Smooth muscle cell (in vitro differentiated cells): ENCODE results near the gene CSF3R. TPM values are rescaled to one million over a fixed set of nuclear protein-coding genes. Genes with fewer than 3 reads are reported as not detected.

Experiments used
- DNase-seq: peaks from one replicate; lab custom pipeline; 2025; ENCODE audit not compliant: unreplicated experiment; lab: John Stamatoyannopoulos, UW
- H2AFZ ChIP-seq: fragments of 200-600 bp; sonication (generic); 2 replicates; pipeline ENCODE4 v1.6.0; 2016; ENCODE audit warnings: antibody characterized with exemption, low read depth, mild to moderate bottlenecking
- H3F3A ChIP-seq: fragments of 200-600 bp; sonication (generic); 2 replicates; pipeline ENCODE4 v1.6.0; 2017; ENCODE audit warnings: antibody characterized with exemption, low read depth
- H3K27ac ChIP-seq: fragments of 200-600 bp; sonication (generic); 2 replicates; pipeline ENCODE4 v1.5.1; 2016; ENCODE audit warnings: low read depth, mild to moderate bottlenecking
- H3K27me3 ChIP-seq: fragments of 200-600 bp; sonication (generic); 2 replicates; pipeline ENCODE4 v1.6.1; 2016; ENCODE audit warnings: low read depth, mild to moderate bottlenecking
- H3K36me3 ChIP-seq: fragments of 200-600 bp; sonication (generic); 2 replicates; pipeline ENCODE4 v1.5.1; 2016; ENCODE audit warnings: low read depth
- H3K4me1 ChIP-seq: fragments of 200-600 bp; sonication (generic); 2 replicates; pipeline ENCODE4 v1.5.1; 2016; ENCODE audit warnings: low read depth
- H3K4me2 ChIP-seq: fragments of 200-600 bp; sonication (generic); 2 replicates; pipeline ENCODE4 v1.6.0; 2016; ENCODE audit warnings: mild to moderate bottlenecking
- H3K4me3 ChIP-seq: fragments of 200-600 bp; sonication (generic); 2 replicates; pipeline ENCODE4 v1.5.1; 2016; ENCODE audit warnings: mild to moderate bottlenecking
- H3K79me2 ChIP-seq: fragments of 200-600 bp; sonication (generic); 2 replicates; pipeline ENCODE4 v1.6.0; 2016; ENCODE audit warnings: low read depth, mild to moderate bottlenecking
- H3K9ac ChIP-seq: fragments of 200-600 bp; sonication (generic); 2 replicates; pipeline ENCODE4 v1.6.0; 2016; ENCODE audit warnings: low read depth
- H3K9me3 ChIP-seq: fragments of 200-600 bp; sonication (generic); replicated peaks from 2 replicates; pipeline ENCODE4 v1.5.1; 2016; ENCODE audit warnings: low read depth
- H4K20me1 ChIP-seq: fragments of 200-600 bp; sonication (generic); 2 replicates; pipeline ENCODE4 v1.6.0; 2016; ENCODE audit warnings: low read depth
- CTCF ChIP-seq: fragments of 200-600 bp; sonication (generic); IDR thresholded peaks from 2 replicates; pipeline ENCODE4 v1.5.1; 2017; ENCODE audit warnings: borderline replicate concordance, mild to moderate bottlenecking, antibody characterized with exemption; ENCODE audit not compliant: insufficient read depth, poor library complexity, severe bottlenecking
- WGBS: methylation state at CpG from one replicate; pipeline ENCODE4 v1.1.7; 2016; ENCODE audit warnings: low lambda C conversion rate; 5-methylcytosine and 5-hydroxymethylcytosine counted together
- polyA plus RNA-seq: library from polyadenylated mRNA; unstranded; fragments of >200 nt; fragmentation: Nextera tagmentation; extraction: Ambion mirVana; gene quantifications from 2 replicates; pipeline ENCODE4 v1.2.1, GENCODE V29; 2016
- total RNA-seq: library from RNA; depleted of rRNA; stranded (reverse); fragments of >200 nt; gene quantifications from 2 replicates; pipeline ENCODE4 v1.2.3, GENCODE V29; 2014

The CSF3R gene
- total and polyA plus RNA-seq, 2 experiments from 2014 or later: 0.46 to 6.7 TPM

GRCh38 chr1:36475910-36476604, 6.7 kb downstream of the CSF3R start:
- Histone ChIP-seq H3F3A (no peaks in the 10 kb centered on the region), H3K79me2 (no peaks in the 10 kb centered on the region), H3K36me3 (no peaks in the 10 kb centered on the region), H3K4me1 (no peaks in the 10 kb centered on the region), H3K4me2 (no peak overlapping the region), H3K9me3 (no peaks in the 10 kb centered on the region), H3K9ac (no peak overlapping the region), H4K20me1 (no peaks in the 10 kb centered on the region), H2AFZ (no peak overlapping the region), H3K27me3 (no peaks in the 10 kb centered on the region), H3K27ac (no peak overlapping the region), H3K4me3 (no peak overlapping the region)
- WGBS: 88% methylated on average over 7 of the region's 7 CpGs
- no peak for TF ChIP-seq CTCF
- no peak for DNase-seq

GRCh38 chr1:36475341-36475740, 7.4 kb downstream of the CSF3R start:
- H3F3A ChIP-seq: no peaks in the 10 kb centered on the region
- H4K20me1 ChIP-seq: no peaks in the 10 kb centered on the region
- no peaks in the 10 kb centered on the region for H3K27me3 ChIP-seq
- no peaks in the 10 kb centered on the region for H3K36me3 ChIP-seq
- H3K4me3 ChIP-seq: no peak overlapping the region
- H3K4me2 ChIP-seq: no peak overlapping the region
- H3K27ac ChIP-seq: no peak overlapping the region
- no peaks in the 10 kb centered on the region for H3K79me2 ChIP-seq
- no peak overlapping the region for H2AFZ ChIP-seq
- no peak for DNase-seq
- TF ChIP-seq CTCF: no peak
- no peak overlapping the region for H3K9ac ChIP-seq
- H3K9me3 ChIP-seq: no peaks in the 10 kb centered on the region
- H3K4me1 ChIP-seq: no peaks in the 10 kb centered on the region
- WGBS: 80% methylated on average over 9 of the region's 9 CpGs

GRCh38 chr1:36472656-36473055, 10.1 kb downstream of the CSF3R start:
- Histone ChIP-seq H3K79me2 (no peaks in the 10 kb centered on the region), H4K20me1 (no peaks in the 10 kb centered on the region), H3K36me3 (no peaks in the 10 kb centered on the region), H3K4me2 (no peak overlapping the region), H3K4me3 (no peak overlapping the region), H2AFZ (no peak overlapping the region), H3K9ac (no peak overlapping the region), H3K27me3 (no peaks in the 10 kb centered on the region), H3K27ac (no peak overlapping the region), H3K9me3 (no peaks in the 10 kb centered on the region), H3F3A (no peaks in the 10 kb centered on the region), H3K4me1 (no peaks in the 10 kb centered on the region)
- 87% methylated on average over 6 of the region's 6 CpGs for WGBS
- TF ChIP-seq CTCF: no peak
- DNase-seq: no peak

- Histone ChIP-seq H3K9ac (no peak overlapping the region), H3K27ac (no peak overlapping the region), H2AFZ (no peak overlapping the region), H3K27me3 (no peaks in the 10 kb centered on the region), H3K4me2 (no peak overlapping the region), H3K36me3 (no peaks in the 10 kb centered on the region), H3K4me3 (no peak overlapping the region), H3K9me3 (no peaks in the 10 kb centered on the region), H3K79me2 (no peaks in the 10 kb centered on the region), H3F3A (no peaks in the 10 kb centered on the region), H3K4me1 (no peaks in the 10 kb centered on the region), H4K20me1 (no peaks in the 10 kb centered on the region)
- 88% methylated on average over 22 of the region's 22 CpGs for WGBS
- no peak for TF ChIP-seq CTCF
- no peak for DNase-seq
Measured at GRCh38 chr1:36471830-36472641, 10.7 kb downstream of the CSF3R start.
